HepG2 (cell line): ENCODE results near the gene MEIOB. TPM values are rescaled to one million over a fixed set of nuclear protein-coding genes. Genes with fewer than 3 reads are reported as not detected.

Experiments
- ASH2L ChIP-seq: fragments of 300-600, 200-600 bp; sonication (generic); IDR thresholded peaks from 2 replicates; pipeline ENCODE4 v1.7.0; 2017; ENCODE audit warnings: low read depth, mild to moderate bottlenecking, moderate library complexity, mixed read lengths, low read length; ENCODE audit not compliant: insufficient read length
- HOXA5 ChIP-seq: sonication (generic); formaldehyde crosslinking; IDR thresholded peaks from 2 replicates; pipeline ENCODE4 v1.4.0; 2020; ENCODE audit warnings: missing genetic modification reagents
- SYNCRIP ChIP-seq: fragments of 200-400 bp; formaldehyde crosslinking; IDR thresholded peaks from 2 replicates; pipeline ENCODE4 v1.6.1; 2018; ENCODE audit warnings: mild to moderate bottlenecking, low read depth, low read length; ENCODE audit not compliant: insufficient read depth
- ZNF230 ChIP-seq: sonication (generic); formaldehyde crosslinking; IDR thresholded peaks from 2 replicates; pipeline ENCODE4 v1.4.0; 2020; ENCODE audit warnings: mild to moderate bottlenecking, missing genetic modification reagents
- ZNF331 ChIP-seq: sonication (generic); formaldehyde crosslinking; IDR thresholded peaks from 2 replicates; pipeline ENCODE4 v1.4.0; 2020; ENCODE audit warnings: missing genetic modification reagents
- ZNF558 ChIP-seq: sonication (generic); formaldehyde crosslinking; IDR thresholded peaks from 2 replicates; pipeline ENCODE4 v1.9.0; 2022; ENCODE audit warnings: mild to moderate bottlenecking, missing genetic modification reagents, borderline replicate concordance
- ZNF569 ChIP-seq: sonication (generic); formaldehyde crosslinking; IDR thresholded peaks from 2 replicates; pipeline ENCODE4 v1.5.0; 2020; ENCODE audit warnings: mild to moderate bottlenecking, missing genetic modification reagents, moderate library complexity, borderline replicate concordance
- ZNF619 ChIP-seq: sonication (generic); formaldehyde crosslinking; IDR thresholded peaks from 2 replicates; pipeline ENCODE4 v1.4.0; 2020; ENCODE audit warnings: mild to moderate bottlenecking, missing genetic modification reagents
- polyA plus RNA-seq, 8 experiments: library from polyadenylated mRNA; depleted of rRNA in 3 of 8; stranded (reverse) in 7 of 8; unstranded in 1 of 8; fragments of >200 nt; fragmentation: Illumina TruSeq in 4 of 8; extraction: Trizol in 4 of 8; gene quantifications; 2 replicates each; pipeline versions ENCODE4 v1.2.1 to v1.2.3, GENCODE V29; 2011 to 2016; ENCODE audit warnings: low read depth in 4 of 8, missing spikeins in 1 of 8, mixed read lengths in 1 of 8; ENCODE audit not compliant: insufficient read depth in 1 of 8
- total RNA-seq, 5 experiments: library from RNA; depleted of rRNA; stranded (reverse); fragments of >200 nt; fragmentation: Illumina TruSeq; extraction: Trizol; gene quantifications; 2 replicates each; pipeline ENCODE4 v1.2.3, GENCODE V29; 2016; ENCODE audit warnings: low read depth in 1 of 5
- TF ChIP-seq, protein P1 (sequence below): fragments of 450-650 bp; IDR thresholded peaks from 2 replicates; pipeline ENCODE4 v1.6.1; 2017; ENCODE audit warnings: mild to moderate bottlenecking
- TF ChIP-seq, protein P2 (sequence below): sonication (generic); formaldehyde crosslinking; IDR thresholded peaks from 2 replicates; pipeline ENCODE4 v1.5.0; 2020; ENCODE audit warnings: mild to moderate bottlenecking, missing genetic modification reagents, moderate library complexity
- TF ChIP-seq, protein P3 (sequence below): sonication (generic); formaldehyde crosslinking; IDR thresholded peaks from 2 replicates; pipeline ENCODE4 v1.9.0; 2022; ENCODE audit warnings: missing genetic modification reagents, mild to moderate bottlenecking, borderline replicate concordance
- TF ChIP-seq, protein P4 (sequence below): sonication (generic); formaldehyde crosslinking; IDR thresholded peaks from 2 replicates; pipeline ENCODE4 v1.4.0; 2020; ENCODE audit warnings: mild to moderate bottlenecking, missing genetic modification reagents
- TF ChIP-seq, protein P5 (sequence below): sonication (generic); formaldehyde crosslinking; IDR thresholded peaks from 2 replicates; pipeline ENCODE4 v1.4.0; 2020; ENCODE audit warnings: missing genetic modification reagents
- TF ChIP-seq, protein P6 (sequence below): sonication (generic); formaldehyde crosslinking; IDR thresholded peaks from 2 replicates; pipeline ENCODE4 v1.4.0; 2020; ENCODE audit warnings: low read depth, missing genetic modification reagents

The MEIOB gene
- total and polyA plus RNA-seq, 2 of the 13 experiments (the other 11 are each of a cell fraction or from before 2014, with no cell fraction given) = 0.17 TPM; not detected in 1

DNA sequence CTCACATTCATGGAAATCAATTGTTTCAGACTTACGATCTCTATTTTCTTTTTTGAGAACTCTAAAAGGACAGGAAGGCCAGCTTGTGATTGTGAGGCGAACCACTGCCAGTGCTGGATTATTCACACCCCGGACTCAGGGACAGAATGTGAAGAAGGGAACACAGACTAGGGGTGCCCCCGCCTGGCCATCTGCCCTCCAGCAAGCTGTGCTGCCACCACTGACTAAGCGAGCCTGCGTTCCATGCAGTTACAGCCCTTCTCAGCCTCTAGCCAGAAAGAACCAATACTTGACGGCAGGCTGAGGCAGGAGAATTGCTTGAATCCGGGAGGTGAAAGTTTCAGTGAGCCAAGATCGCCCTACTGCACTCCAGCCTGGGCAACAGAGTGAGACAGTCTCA is 48.1 kb downstream of the MEIOB start (continued):
- TF ChIP-seq, protein P1, sequence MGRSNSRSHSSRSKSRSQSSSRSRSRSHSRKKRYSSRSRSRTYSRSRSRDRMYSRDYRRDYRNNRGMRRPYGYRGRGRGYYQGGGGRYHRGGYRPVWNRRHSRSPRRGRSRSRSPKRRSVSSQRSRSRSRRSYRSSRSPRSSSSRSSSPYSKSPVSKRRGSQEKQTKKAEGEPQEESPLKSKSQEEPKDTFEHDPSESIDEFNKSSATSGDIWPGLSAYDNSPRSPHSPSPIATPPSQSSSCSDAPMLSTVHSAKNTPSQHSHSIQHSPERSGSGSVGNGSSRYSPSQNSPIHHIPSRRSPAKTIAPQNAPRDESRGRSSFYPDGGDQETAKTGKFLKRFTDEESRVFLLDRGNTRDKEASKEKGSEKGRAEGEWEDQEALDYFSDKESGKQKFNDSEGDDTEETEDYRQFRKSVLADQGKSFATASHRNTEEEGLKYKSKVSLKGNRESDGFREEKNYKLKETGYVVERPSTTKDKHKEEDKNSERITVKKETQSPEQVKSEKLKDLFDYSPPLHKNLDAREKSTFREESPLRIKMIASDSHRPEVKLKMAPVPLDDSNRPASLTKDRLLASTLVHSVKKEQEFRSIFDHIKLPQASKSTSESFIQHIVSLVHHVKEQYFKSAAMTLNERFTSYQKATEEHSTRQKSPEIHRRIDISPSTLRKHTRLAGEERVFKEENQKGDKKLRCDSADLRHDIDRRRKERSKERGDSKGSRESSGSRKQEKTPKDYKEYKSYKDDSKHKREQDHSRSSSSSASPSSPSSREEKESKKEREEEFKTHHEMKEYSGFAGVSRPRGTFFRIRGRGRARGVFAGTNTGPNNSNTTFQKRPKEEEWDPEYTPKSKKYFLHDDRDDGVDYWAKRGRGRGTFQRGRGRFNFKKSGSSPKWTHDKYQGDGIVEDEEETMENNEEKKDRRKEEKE = no peak
- TF ChIP-seq ZNF331 (peak; percentile 32; the same call in 1 of the 2 replicates), ZNF569 (no peak), ZNF619 (no peak), ZNF230 (CRISPR knock-in tag) (no peak), SYNCRIP (no peak), ZNF558 (CRISPR knock-in tag) (no peak), ASH2L (peak; percentile 36), HOXA5 (CRISPR knock-in tag) (no peak)
- TF ChIP-seq, protein P2, sequence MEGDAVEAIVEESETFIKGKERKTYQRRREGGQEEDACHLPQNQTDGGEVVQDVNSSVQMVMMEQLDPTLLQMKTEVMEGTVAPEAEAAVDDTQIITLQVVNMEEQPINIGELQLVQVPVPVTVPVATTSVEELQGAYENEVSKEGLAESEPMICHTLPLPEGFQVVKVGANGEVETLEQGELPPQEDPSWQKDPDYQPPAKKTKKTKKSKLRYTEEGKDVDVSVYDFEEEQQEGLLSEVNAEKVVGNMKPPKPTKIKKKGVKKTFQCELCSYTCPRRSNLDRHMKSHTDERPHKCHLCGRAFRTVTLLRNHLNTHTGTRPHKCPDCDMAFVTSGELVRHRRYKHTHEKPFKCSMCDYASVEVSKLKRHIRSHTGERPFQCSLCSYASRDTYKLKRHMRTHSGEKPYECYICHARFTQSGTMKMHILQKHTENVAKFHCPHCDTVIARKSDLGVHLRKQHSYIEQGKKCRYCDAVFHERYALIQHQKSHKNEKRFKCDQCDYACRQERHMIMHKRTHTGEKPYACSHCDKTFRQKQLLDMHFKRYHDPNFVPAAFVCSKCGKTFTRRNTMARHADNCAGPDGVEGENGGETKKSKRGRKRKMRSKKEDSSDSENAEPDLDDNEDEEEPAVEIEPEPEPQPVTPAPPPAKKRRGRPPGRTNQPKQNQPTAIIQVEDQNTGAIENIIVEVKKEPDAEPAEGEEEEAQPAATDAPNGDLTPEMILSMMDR (CRISPR knock-in tag) = peak; percentile 87
- TF ChIP-seq, protein P3, sequence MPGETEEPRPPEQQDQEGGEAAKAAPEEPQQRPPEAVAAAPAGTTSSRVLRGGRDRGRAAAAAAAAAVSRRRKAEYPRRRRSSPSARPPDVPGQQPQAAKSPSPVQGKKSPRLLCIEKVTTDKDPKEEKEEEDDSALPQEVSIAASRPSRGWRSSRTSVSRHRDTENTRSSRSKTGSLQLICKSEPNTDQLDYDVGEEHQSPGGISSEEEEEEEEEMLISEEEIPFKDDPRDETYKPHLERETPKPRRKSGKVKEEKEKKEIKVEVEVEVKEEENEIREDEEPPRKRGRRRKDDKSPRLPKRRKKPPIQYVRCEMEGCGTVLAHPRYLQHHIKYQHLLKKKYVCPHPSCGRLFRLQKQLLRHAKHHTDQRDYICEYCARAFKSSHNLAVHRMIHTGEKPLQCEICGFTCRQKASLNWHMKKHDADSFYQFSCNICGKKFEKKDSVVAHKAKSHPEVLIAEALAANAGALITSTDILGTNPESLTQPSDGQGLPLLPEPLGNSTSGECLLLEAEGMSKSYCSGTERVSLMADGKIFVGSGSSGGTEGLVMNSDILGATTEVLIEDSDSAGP = 0 out of 2 replicates have a peak, but pooled peaks have one; percentile 48
- TF ChIP-seq, protein P4, sequence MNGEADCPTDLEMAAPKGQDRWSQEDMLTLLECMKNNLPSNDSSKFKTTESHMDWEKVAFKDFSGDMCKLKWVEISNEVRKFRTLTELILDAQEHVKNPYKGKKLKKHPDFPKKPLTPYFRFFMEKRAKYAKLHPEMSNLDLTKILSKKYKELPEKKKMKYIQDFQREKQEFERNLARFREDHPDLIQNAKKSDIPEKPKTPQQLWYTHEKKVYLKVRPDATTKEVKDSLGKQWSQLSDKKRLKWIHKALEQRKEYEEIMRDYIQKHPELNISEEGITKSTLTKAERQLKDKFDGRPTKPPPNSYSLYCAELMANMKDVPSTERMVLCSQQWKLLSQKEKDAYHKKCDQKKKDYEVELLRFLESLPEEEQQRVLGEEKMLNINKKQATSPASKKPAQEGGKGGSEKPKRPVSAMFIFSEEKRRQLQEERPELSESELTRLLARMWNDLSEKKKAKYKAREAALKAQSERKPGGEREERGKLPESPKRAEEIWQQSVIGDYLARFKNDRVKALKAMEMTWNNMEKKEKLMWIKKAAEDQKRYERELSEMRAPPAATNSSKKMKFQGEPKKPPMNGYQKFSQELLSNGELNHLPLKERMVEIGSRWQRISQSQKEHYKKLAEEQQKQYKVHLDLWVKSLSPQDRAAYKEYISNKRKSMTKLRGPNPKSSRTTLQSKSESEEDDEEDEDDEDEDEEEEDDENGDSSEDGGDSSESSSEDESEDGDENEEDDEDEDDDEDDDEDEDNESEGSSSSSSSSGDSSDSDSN = peak; percentile 52
- TF ChIP-seq, protein P5, sequence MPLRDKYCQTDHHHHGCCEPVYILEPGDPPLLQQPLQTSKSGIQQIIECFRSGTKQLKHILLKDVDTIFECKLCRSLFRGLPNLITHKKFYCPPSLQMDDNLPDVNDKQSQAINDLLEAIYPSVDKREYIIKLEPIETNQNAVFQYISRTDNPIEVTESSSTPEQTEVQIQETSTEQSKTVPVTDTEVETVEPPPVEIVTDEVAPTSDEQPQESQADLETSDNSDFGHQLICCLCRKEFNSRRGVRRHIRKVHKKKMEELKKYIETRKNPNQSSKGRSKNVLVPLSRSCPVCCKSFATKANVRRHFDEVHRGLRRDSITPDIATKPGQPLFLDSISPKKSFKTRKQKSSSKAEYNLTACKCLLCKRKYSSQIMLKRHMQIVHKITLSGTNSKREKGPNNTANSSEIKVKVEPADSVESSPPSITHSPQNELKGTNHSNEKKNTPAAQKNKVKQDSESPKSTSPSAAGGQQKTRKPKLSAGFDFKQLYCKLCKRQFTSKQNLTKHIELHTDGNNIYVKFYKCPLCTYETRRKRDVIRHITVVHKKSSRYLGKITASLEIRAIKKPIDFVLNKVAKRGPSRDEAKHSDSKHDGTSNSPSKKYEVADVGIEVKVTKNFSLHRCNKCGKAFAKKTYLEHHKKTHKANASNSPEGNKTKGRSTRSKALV (CRISPR knock-in tag) = no peak
- TF ChIP-seq, protein P6, sequence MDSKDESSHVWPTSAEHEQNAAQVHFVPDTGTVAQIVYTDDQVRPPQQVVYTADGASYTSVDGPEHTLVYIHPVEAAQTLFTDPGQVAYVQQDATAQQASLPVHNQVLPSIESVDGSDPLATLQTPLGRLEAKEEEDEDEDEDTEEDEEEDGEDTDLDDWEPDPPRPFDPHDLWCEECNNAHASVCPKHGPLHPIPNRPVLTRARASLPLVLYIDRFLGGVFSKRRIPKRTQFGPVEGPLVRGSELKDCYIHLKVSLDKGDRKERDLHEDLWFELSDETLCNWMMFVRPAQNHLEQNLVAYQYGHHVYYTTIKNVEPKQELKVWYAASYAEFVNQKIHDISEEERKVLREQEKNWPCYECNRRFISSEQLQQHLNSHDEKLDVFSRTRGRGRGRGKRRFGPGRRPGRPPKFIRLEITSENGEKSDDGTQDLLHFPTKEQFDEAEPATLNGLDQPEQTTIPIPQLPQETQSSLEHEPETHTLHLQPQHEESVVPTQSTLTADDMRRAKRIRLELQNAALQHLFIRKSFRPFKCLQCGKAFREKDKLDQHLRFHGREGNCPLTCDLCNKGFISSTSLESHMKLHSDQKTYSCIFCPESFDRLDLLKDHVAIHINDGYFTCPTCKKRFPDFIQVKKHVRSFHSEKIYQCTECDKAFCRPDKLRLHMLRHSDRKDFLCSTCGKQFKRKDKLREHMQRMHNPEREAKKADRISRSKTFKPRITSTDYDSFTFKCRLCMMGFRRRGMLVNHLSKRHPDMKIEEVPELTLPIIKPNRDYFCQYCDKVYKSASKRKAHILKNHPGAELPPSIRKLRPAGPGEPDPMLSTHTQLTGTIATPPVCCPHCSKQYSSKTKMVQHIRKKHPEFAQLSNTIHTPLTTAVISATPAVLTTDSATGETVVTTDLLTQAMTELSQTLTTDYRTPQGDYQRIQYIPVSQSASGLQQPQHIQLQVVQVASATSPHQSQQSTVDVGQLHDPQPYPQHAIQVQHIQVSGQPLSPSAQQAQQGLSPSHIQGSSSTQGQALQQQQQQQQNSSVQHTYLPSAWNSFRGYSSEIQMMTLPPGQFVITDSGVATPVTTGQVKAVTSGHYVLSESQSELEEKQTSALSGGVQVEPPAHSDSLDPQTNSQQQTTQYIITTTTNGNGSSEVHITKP (CRISPR knock-in tag) = no peak
